ENCODE results near the gene EFHD2.

GRCh38 chr1:15468145-15468544, 58.5 kb downstream of the EFHD2 start:
- TF ChIP-seq CTCF (IDR thresholded peaks at IDR 0.05; ENCODE audit: low read depth, low read length) (no peak), POLR2A (IDR thresholded peaks at IDR 0.05; ENCODE audit: extremely low read depth, insufficient read length) (no peak), MAX (IDR thresholded peaks at IDR 0.05; ENCODE audit: low read depth, low read length) (no peak), MYC (IDR thresholded peaks at IDR 0.05; ENCODE audit: low read depth, low read length) (no peak)
